Endothelial cell of umbilical vein (primary cell): Measurements from ENCODE around the gene PLXNA4. TPM values are rescaled to one million over a fixed set of nuclear protein-coding genes. Genes with fewer than 3 reads are reported as not detected.

ENCODE experiments used
- BruUV-seq: library from RNA; stranded (reverse); fragments of 400-500 nt; replicated peaks from 2 replicates; lab custom pipeline; 2021; lab: Mats Ljungman, UMichigan
- CTCF ChIA-PET: fragments of 300-600, 350-600 bp; sonication (Branson Sonifier 250); formaldehyde crosslinking; loops from one replicate; lab custom pipeline; 2021; ENCODE audit warnings: antibody characterized with exemption, inconsistent platforms; lab: Charles Lee
- POLR2A ChIA-PET: fragments of 300-600, 350-600 bp; sonication (Branson Sonifier 250); formaldehyde crosslinking; loops from one replicate; lab custom pipeline; 2021; ENCODE audit warnings: antibody characterized with exemption, inconsistent platforms; lab: Charles Lee
- DNase-seq: peaks from one replicate; pipeline ENCODE4 v3.0.0-alpha.2; 2011; ENCODE audit warnings: low read depth, low spot score
- FAIRE-seq: peaks from 2 replicates; lab custom pipeline; 2011; peaks lifted over from hg19 to GRCh38; lab: Jason Lieb, UNC
- H2AFZ ChIP-seq: 2 replicates; pipeline ENCODE4 v1.6.0; 2012; ENCODE audit warnings: low read depth, low read length, control low read depth, inconsistent platforms
- H3K27ac ChIP-seq: 2 replicates; pipeline ENCODE4 v1.5.1; 2011; ENCODE audit warnings: low read depth, mild to moderate bottlenecking, control low read depth, low read length, moderate library complexity; ENCODE audit not compliant: insufficient read depth
- H3K27me3 ChIP-seq, 2 experiments: 2 replicates each; pipeline versions ENCODE4 v1.6.0 to v1.6.1; 2011; ENCODE audit warnings: low read length in 2 of 2, mixed read lengths in 1 of 2; ENCODE audit not compliant: control insufficient read depth in 2 of 2, insufficient read depth in 2 of 2
- H3K36me3 ChIP-seq, 2 experiments: 2 replicates in 1 of 2; 3 replicates in 1 of 2; pipeline ENCODE4 v1.5.1; 2011; ENCODE audit warnings: low read length in 2 of 2, mild to moderate bottlenecking in 1 of 2, moderate library complexity in 1 of 2; ENCODE audit not compliant: control insufficient read depth in 2 of 2, insufficient read depth in 2 of 2; ENCODE audit errors: extremely low read depth in 1 of 2
- H3K4me1 ChIP-seq: 3 replicates; pipeline ENCODE4 v1.5.1; 2011; ENCODE audit warnings: mild to moderate bottlenecking, low read length; ENCODE audit not compliant: control insufficient read depth, insufficient read depth; ENCODE audit errors: extremely low read depth
- H3K4me2 ChIP-seq: 2 replicates; pipeline ENCODE4 v1.6.1; 2011; ENCODE audit warnings: low read length, control low read depth, mixed read lengths; ENCODE audit not compliant: insufficient read depth
- H3K4me3 ChIP-seq, 3 experiments: fragments of 200-600 bp in 1 of 3; sonication (generic), shearing (Covaris generic) in 1 of 3; replicated peaks in 1 of 3; 2 replicates each; pipeline ENCODE4 v1.5.1; 2011 to 2016; ENCODE audit warnings: control low read depth in 3 of 3, low read length in 3 of 3, mild to moderate bottlenecking in 2 of 3, inconsistent platforms in 1 of 3, low read depth in 1 of 3, moderate library complexity in 1 of 3; ENCODE audit not compliant: insufficient read depth in 1 of 3
- H3K79me2 ChIP-seq: 2 replicates; pipeline ENCODE4 v1.6.0; 2012; ENCODE audit warnings: low read length, inconsistent platforms; ENCODE audit not compliant: control insufficient read depth, insufficient read depth
- H3K9ac ChIP-seq: replicated peaks from 2 replicates; pipeline ENCODE3; 2011; ENCODE audit warnings: low read length, control low read depth; ENCODE audit not compliant: insufficient read depth; ENCODE audit errors: extremely low read depth
- H3K9me1 ChIP-seq: replicated peaks from 3 replicates; pipeline ENCODE4 v1.6.0; 2011; ENCODE audit warnings: mild to moderate bottlenecking, low read length; ENCODE audit not compliant: control insufficient read depth, insufficient read depth; ENCODE audit errors: extremely low read depth
- H3K9me3 ChIP-seq: replicated peaks from 2 replicates; pipeline ENCODE4 v1.5.1; 2012; ENCODE audit warnings: low read length, inconsistent platforms; ENCODE audit not compliant: control insufficient read depth, insufficient read depth
- H4K20me1 ChIP-seq: replicated peaks from 2 replicates; pipeline ENCODE3; 2011; ENCODE audit warnings: mild to moderate bottlenecking, low read length; ENCODE audit not compliant: control insufficient read depth, insufficient read depth; ENCODE audit errors: extremely low read depth
- CTCF ChIP-seq, 2 donors: IDR thresholded peaks; 1 replicate in 1 of 2; 2 replicates in 1 of 2; pipeline ENCODE4 v1.5.1; 2011; ENCODE audit warnings: low read length in 2 of 2, mild to moderate bottlenecking in 2 of 2, moderate library complexity in 2 of 2, control low read depth in 1 of 2, inconsistent platforms in 1 of 2, low read depth in 1 of 2; ENCODE audit not compliant: insufficient read depth in 1 of 2; ENCODE audit errors: extremely low read depth in 1 of 2
- EZH2 ChIP-seq: IDR thresholded peaks from 2 replicates; pipeline ENCODE4 v1.6.1; 2012; ENCODE audit warnings: borderline replicate concordance, low read depth, mild to moderate bottlenecking, moderate library complexity, low read length, inconsistent platforms; ENCODE audit not compliant: severe bottlenecking
- FOS ChIP-seq: IDR thresholded peaks from 2 replicates; pipeline ENCODE4 v1.6.1; 2011; ENCODE audit warnings: mild to moderate bottlenecking, low read length, moderate library complexity, borderline replicate concordance; ENCODE audit not compliant: insufficient read depth
- GATA2 ChIP-seq: IDR thresholded peaks from 2 replicates; pipeline ENCODE4 v1.7.0; 2011; ENCODE audit warnings: low read depth, mild to moderate bottlenecking, moderate library complexity, mixed read lengths, low read length; ENCODE audit not compliant: insufficient read length, insufficient read depth
- JUN ChIP-seq: IDR thresholded peaks from 2 replicates; pipeline ENCODE4 v1.6.1; 2011; ENCODE audit warnings: borderline replicate concordance, low read depth; ENCODE audit not compliant: insufficient read length, insufficient read depth
- MYC ChIP-seq: IDR thresholded peaks from one replicate; pipeline ENCODE4 v1.6.1; 2011; ENCODE audit warnings: mild to moderate bottlenecking, low read depth, low read length
- POLR2A ChIP-seq: IDR thresholded peaks from 2 replicates; pipeline ENCODE4 v1.6.1; 2012; ENCODE audit warnings: low read depth, mild to moderate bottlenecking, control low read depth, low read length
- POLR2AphosphoS5 ChIP-seq: IDR thresholded peaks from 2 replicates; pipeline ENCODE4 v1.6.1; 2012; ENCODE audit warnings: low read depth, mild to moderate bottlenecking, control low read depth, low read length, moderate library complexity; ENCODE audit not compliant: insufficient read depth
- dilution Hi-C: fragments of 300-500 bp; cut with MboI; formaldehyde crosslinking; loops from one replicate; pipeline ENCODE4 v1.15.0; 2019; ENCODE audit warnings: low sequenced_read_pairs; ENCODE audit not compliant: extremely low pct_ligation_motif_present
- intact Hi-C: fragments of 100-400 bp; cut with micrococcal nuclease; formaldehyde crosslinking; loops from one replicate; pipeline ENCODE4 v1.10.0; 2022
- polyA plus RNA-seq, 4 experiments: library from polyadenylated mRNA; depleted of rRNA in 3 of 4; stranded (reverse) in 3 of 4; unstranded in 1 of 4; fragments of >200 nt; gene quantifications; 2 replicates each; pipeline versions ENCODE4 v1.2.1 to v1.2.3, GENCODE V29; 2011 to 2012; ENCODE audit warnings: missing spikeins in 1 of 4
- total RNA-seq: library from RNA; stranded (reverse); gene quantifications from 2 replicates; pipeline ENCODE4 v1.2.3, GENCODE V29; 2021
- TF ChIP-seq, protein P1 (sequence below): IDR thresholded peaks from 2 replicates; pipeline ENCODE4 v1.6.1; 2011; ENCODE audit not compliant: insufficient read depth, insufficient read length

Gene PLXNA4
- total and polyA plus RNA-seq, 2 donors (not counting 3 experiments of a cell fraction or from before 2014, with no cell fraction given), result 12.1 to 20.4 TPM

- H3K27me3 ChIP-seq, result peaks cover 9 to 15% of the 10 kb centered on the region in 2 experiments
- dilution Hi-C loops (no loop called here), intact Hi-C loops (no loop called here)
- FAIRE-seq (no peak), DNase-seq (no peak)
- no peak overlapping the region for H3K9ac ChIP-seq
- H3K27ac ChIP-seq, result no peak overlapping the region
- H3K79me2 ChIP-seq, result no peaks in the 10 kb centered on the region
- CTCF ChIA-PET, result no interaction called here
- no TSS peak for BruUV-seq
- H2AFZ ChIP-seq, result no peak overlapping the region
- no peaks in the 10 kb centered on the region for H3K36me3 ChIP-seq
- no peak overlapping the region for H3K4me2 ChIP-seq
- H3K9me1 ChIP-seq, result no peaks in the 10 kb centered on the region
- H3K9me3 ChIP-seq, result no peaks in the 10 kb centered on the region
- POLR2A ChIA-PET, result no interaction called here
- no peaks in the 10 kb centered on the region for H3K4me1 ChIP-seq
- TF ChIP-seq POLR2A (no peak), GATA2 (no peak), POLR2AphosphoS5 (no peak), FOS (no peak)
- H3K4me3 ChIP-seq, result no peak overlapping the region
- no peaks in the 10 kb centered on the region for H4K20me1 ChIP-seq
Observed at GRCh38 chr7:132092106-132092505, 484.2 kb downstream of the PLXNA4 start.

DNA sequence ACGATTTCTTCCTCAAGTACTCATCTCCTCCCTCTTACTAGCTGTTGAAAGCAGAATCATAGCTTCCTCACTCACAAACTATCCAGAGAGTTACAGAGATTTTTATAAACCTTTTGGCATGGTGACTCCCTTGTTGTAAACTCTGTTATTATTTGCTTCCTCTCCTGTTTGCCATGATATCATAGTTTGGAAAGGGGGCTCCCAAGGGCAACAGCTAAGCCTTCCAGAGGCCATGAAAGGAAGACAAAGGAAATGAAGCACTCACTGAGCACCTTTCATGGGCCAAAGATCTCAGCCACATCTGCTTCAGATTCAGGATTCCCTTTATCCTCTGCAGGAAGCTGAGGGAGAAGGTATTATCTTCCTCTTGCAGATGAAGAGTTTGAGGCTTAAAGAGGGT lies 484.6 kb downstream of the PLXNA4 start:
- no peak for FAIRE-seq
- no peaks in the 10 kb centered on the region for H3K4me1 ChIP-seq
- no peak overlapping the region for H2AFZ ChIP-seq
- TF ChIP-seq MYC, result no peak
- TF ChIP-seq CTCF (IDR thresholded peaks at IDR 0.05; ENCODE audit: extremely low read depth in 1 of 2, insufficient read depth in 1 of 2, low read depth in 1 of 2, low read length in 2 of 2), result no peak
- TF ChIP-seq GATA2, result no peak
- TF ChIP-seq, protein P1, sequence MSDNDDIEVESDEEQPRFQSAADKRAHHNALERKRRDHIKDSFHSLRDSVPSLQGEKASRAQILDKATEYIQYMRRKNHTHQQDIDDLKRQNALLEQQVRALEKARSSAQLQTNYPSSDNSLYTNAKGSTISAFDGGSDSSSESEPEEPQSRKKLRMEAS, result no peak
- no peak for TF ChIP-seq JUN
- TF ChIP-seq POLR2AphosphoS5, result no peak
- TF ChIP-seq EZH2, result no peak
- TF ChIP-seq FOS, result no peak
- TF ChIP-seq POLR2A, result no peak
- no peak overlapping the region for H3K4me2 ChIP-seq
- dilution Hi-C loops (no loop called here), intact Hi-C loops (no loop called here)
- no TSS peak for BruUV-seq
- ChIA-PET CTCF (no interaction called here), POLR2A (no interaction called here)
- H3K9me3 ChIP-seq, result no peaks in the 10 kb centered on the region
- no peak overlapping the region for H3K9ac ChIP-seq
- H3K4me3 ChIP-seq, result no peak overlapping the region
- no peaks in the 10 kb centered on the region for H3K79me2 ChIP-seq
- no peaks in the 10 kb centered on the region for H4K20me1 ChIP-seq
- no peaks in the 10 kb centered on the region for H3K36me3 ChIP-seq
- no peaks in the 10 kb centered on the region for H3K9me1 ChIP-seq
- no peak overlapping the region for H3K27ac ChIP-seq
- no peak for DNase-seq
- peaks cover 9 to 13% of the 10 kb centered on the region in 2 experiments for H3K27me3 ChIP-seq
